HG03039 (cell line): ENCODE results near the gene RAD23A.

Source experiments
- ATAC-seq: cut with Tn5 transposase; IDR thresholded peaks from one replicate; pipeline ENCODE4 v1.9.1; 2021; ENCODE audit warnings: mild to moderate bottlenecking, moderate library complexity; ENCODE audit not compliant: unreplicated experiment

Gene RAD23A

DNA sequence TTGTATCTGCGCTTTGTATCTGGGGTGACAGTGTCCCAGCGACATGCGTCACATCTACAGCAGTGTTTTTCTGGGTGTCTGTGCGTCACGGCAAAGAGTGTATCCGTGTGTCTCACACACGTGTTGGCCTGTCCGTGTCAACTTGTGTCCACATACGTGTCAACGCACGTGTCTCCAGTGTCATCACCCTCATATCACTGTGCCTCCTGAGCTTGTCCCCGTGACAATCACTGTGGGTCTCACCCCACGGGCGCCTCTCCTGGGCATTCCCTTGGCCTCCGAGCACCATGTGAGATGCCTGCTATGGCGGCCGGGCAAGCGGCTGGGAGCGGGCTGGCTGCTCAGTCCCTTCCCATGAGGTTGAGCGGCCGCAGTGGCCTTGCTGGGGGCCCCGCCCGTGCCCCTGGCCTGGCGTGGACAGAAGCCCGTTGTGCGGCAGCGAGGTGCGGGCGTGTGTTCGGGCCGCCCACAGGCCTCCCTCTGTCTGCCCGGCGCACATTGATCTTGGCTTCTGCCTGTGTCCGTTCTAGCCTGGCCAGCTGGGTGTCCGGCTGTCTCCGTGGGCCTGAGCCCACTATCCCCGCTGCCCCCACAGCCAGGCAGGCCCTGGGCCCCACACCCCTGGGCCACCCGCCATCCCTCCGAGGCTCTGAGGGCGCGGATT lies 56.0 kb downstream of the RAD23A start:
- no peak for ATAC-seq

DNA sequence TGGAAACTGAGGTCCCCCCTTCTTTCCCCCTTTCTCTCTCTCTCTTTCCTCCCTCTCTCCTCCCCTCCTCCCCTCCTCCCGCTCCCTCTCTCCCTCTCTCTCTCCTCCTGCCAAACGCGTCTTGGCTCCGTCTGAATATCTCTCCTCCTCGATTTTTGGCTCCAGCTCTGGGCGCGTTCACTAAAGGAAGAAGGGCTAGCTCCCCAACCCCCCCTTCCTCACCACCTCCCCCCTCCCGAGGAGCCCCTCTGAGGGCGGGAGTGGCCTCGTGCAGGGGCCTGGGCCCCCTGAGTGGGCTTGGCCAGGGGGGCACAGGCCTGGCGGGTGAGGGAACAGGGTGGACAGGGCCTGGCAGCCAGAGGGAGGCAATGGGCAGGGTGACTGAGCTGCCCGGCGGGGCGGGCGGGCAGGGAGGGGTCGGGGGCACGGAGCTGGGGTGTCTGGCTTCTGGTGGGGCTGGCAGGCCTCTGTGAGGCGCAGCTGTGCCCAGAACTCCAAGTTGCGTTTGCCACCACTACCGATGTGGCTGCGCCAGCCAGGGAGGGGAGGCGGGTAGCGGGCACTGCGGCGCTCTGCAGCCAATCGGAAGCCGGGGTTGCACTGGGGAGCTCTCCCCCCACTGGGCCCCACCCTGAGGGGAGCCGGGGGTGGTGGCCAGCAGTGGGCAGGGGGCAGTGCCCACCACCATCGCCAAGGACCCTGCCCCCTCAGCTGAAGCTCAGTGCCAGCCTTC lies 56.7 kb downstream of the RAD23A start:
- ATAC-seq, result no peak

DNA sequence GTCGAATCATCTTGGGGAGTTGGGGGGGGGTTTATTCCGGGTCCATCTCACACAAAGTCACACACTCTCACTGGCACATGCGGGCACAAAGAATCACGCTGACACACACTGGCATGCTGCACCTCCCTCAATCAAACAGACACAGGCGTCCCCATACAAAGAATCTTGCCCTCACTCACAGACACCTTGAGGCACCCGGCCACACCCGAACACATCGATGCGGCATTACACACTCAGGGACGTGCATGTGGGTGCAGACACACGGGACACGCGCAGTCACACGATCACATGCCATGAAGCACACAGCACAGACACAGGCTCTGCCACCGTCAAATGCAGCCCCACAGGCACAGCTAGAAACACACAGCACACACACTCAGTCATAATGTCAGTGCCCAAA lies 57.4 kb downstream of the RAD23A start:
- ATAC-seq, result no peak
